Sigmoid colon (tissue), 7 donors: ENCODE results near the gene BZW2. TPM values are rescaled to one million over a fixed set of nuclear protein-coding genes. Genes with fewer than 3 reads are reported as not detected.
A peak's percentile ranks its signal among the peaks of the same experiment; 100 is the strongest.

ENCODE experiments used
- DNase-seq: peaks from one replicate; pipeline ENCODE4 v3.0.0-alpha.2; 2019
- H3K27ac ChIP-seq, 4 donors: fragments of 200-600 bp; sonication (generic); one replicate each; pipeline ENCODE4 v1.5.1; 2016 to 2019; ENCODE audit warnings: mild to moderate bottlenecking in 1 of 4
- H3K27me3 ChIP-seq, 3 donors: fragments of 200-600 bp; sonication (generic); one replicate each; pipeline ENCODE4 v1.5.1; 2019; ENCODE audit warnings: mild to moderate bottlenecking in 1 of 3
- H3K36me3 ChIP-seq, 4 donors: fragments of 200-600 bp; sonication (generic); one replicate each; pipeline ENCODE4 v1.5.1; 2016 to 2019
- H3K4me1 ChIP-seq, 4 donors: fragments of 200-600 bp; sonication (generic); one replicate each; pipeline ENCODE4 v1.5.1; 2017 to 2019
- H3K4me3 ChIP-seq, 4 donors: fragments of 200-600 bp; sonication (generic); one replicate each; pipeline ENCODE4 v1.5.1; 2017 to 2019; ENCODE audit warnings: mild to moderate bottlenecking in 2 of 4, moderate library complexity in 1 of 4
- H3K9me3 ChIP-seq, 4 donors: fragments of 200-600 bp in 3 of 4; sonication (generic) in 3 of 4; one replicate each; pipeline versions ENCODE4 v1.5.1 to v1.6.1; 2013 to 2019
- CTCF ChIP-seq, 4 experiments: fragments of 450-650 bp in 3 of 4; fragments of 200-600 bp in 1 of 4; IDR thresholded peaks; one replicate each; pipeline ENCODE4 v1.5.1; 2016 to 2019; ENCODE audit warnings: antibody characterized with exemption in 4 of 4, mild to moderate bottlenecking in 3 of 4, moderate library complexity in 2 of 4
- EP300 ChIP-seq, 4 donors: sonication (generic); formaldehyde crosslinking; IDR thresholded peaks; one replicate each; pipeline ENCODE4 v1.6.1; 2017; ENCODE audit warnings: antibody characterized with exemption in 4 of 4
- POLR2A ChIP-seq, 2 donors: fragments of 450-650 bp; IDR thresholded peaks; one replicate each; pipeline ENCODE4 v1.6.1; 2016; ENCODE audit warnings: antibody characterized with exemption in 2 of 2, mild to moderate bottlenecking in 2 of 2, moderate library complexity in 2 of 2
- POLR2AphosphoS5 ChIP-seq, 4 donors: sonication (generic); formaldehyde crosslinking; IDR thresholded peaks; one replicate each; pipeline ENCODE4 v1.6.1; 2017; ENCODE audit warnings: antibody characterized with exemption in 4 of 4
- WGBS, 2 donors: extraction: QIAGEN DNeasy Blood & Tissue Kit; methylation state at CpG; one replicate each; pipeline ENCODE4 v1.1.7; 2013; 5-methylcytosine and 5-hydroxymethylcytosine counted together
- intact Hi-C: fragments of 100-400 bp; cut with DNase I; formaldehyde crosslinking; loops from one replicate; pipeline ENCODE4 v1.15.1; 2023
- polyA plus RNA-seq, 3 donors: library from polyadenylated mRNA; stranded (reverse); fragments of 200-250 nt; gene quantifications; one replicate each; pipeline ENCODE4 v1.2.3, GENCODE V29; 2013
- total RNA-seq, 4 donors: library from RNA; depleted of rRNA; stranded (reverse); fragments of >200 nt; gene quantifications; one replicate each; pipeline ENCODE4 v1.1.0, GENCODE V29; 2016
- donor health status: healthy with polysubstance abuse.
- donor health status: Bipolar disorder and iron deficiency.
- donor health status: healthy.

BZW2 gene
- total RNA-seq (10 to 100 TPM; 49.7 to 65.4 (median 58.9) TPM), polyA plus RNA-seq (10 to 100 TPM; 51.1 to 70.7 (median 63.8) TPM)

GRCh38 chr7:16645593-16646471, at the start of gene BZW2, which contains the start of gene ANKMY2:
Gene BZW2 (plus strand): TSS chr7:16646181. CDS start chr7:16665444, 19,263 bp downstream.
Gene ANKMY2 (minus strand): TSS chr7:16645754. CDS start chr7:16645573, 181 bp downstream.
- Histone ChIP-seq H3K4me1 (peaks cover 0 to 44% (median 30%) of the 10 kb centered on the region in 4 donors), H3K9me3 (no peaks in the 10 kb centered on the region), H3K36me3 (no peaks in the 10 kb centered on the region), H3K4me3 (peak within 1 kb of the TSS; percentile 75 to 99 (median 88)), H3K27me3 (no peaks in the 10 kb centered on the region), H3K27ac (peak within 1 kb of the TSS; percentile 92 to 95 (median 94))
- TF ChIP-seq EP300 (IDR thresholded peaks at IDR 0.05) (no peak), POLR2AphosphoS5 (IDR thresholded peaks at IDR 0.05) (peak; percentile 95 to 99 (median 97)), CTCF (IDR thresholded peaks at IDR 0.05) (no peak), POLR2A (IDR thresholded peaks at IDR 0.05) (peak; percentile 92 to 95)
- intact Hi-C loops = loop anchor here (10.0 kb wide), 1 partner anchor 221 kb away; the partner anchor contains the start of gene CRPPA
- peak; percentile 98 for DNase-seq
- WGBS, 2 donors = 0% methylated on average over 73 of the region's 73 CpGs

- Histone ChIP-seq H3K4me1 (no peaks in the 10 kb centered on the region), H3K4me3 (no peak overlapping the region), H3K27me3 (no peaks in the 10 kb centered on the region), H3K9me3 (no peaks in the 10 kb centered on the region), H3K36me3 (peaks cover 0 to 39% (median 13%) of the 10 kb centered on the region in 4 donors), H3K27ac (no peak overlapping the region)
- no peak for DNase-seq
- WGBS, 2 donors = 77 to 93% methylated on average over 4 of the region's 4 CpGs
- intact Hi-C loops = no loop called here
- TF ChIP-seq CTCF (IDR thresholded peaks at IDR 0.05) (no peak), POLR2A (IDR thresholded peaks at IDR 0.05) (no peak), EP300 (IDR thresholded peaks at IDR 0.05) (no peak), POLR2AphosphoS5 (IDR thresholded peaks at IDR 0.05) (no peak)
Observed at GRCh38 chr7:16598015-16598414, 48.0 kb upstream of the BZW2 start.

GRCh38 chr7:16599860-16600259, 46.1 kb upstream of the BZW2 start:
- 22 to 69% methylated on average over 7 of the region's 7 CpGs for WGBS, 2 donors
- no peak overlapping the region for H3K27ac ChIP-seq
- no peaks in the 10 kb centered on the region for H3K9me3 ChIP-seq
- H3K4me1 ChIP-seq = no peaks in the 10 kb centered on the region
- TF ChIP-seq EP300 (IDR thresholded peaks at IDR 0.05) (no peak), POLR2AphosphoS5 (IDR thresholded peaks at IDR 0.05) (no peak), POLR2A (IDR thresholded peaks at IDR 0.05) (no peak), CTCF (IDR thresholded peaks at IDR 0.05) (no peak)
- no peaks in the 10 kb centered on the region for H3K27me3 ChIP-seq
- H3K36me3 ChIP-seq = peaks cover 0 to 57% (median 15%) of the 10 kb centered on the region in 4 donors
- no peak overlapping the region for H3K4me3 ChIP-seq
- no peak for DNase-seq
- intact Hi-C loops = loop anchor here (10.0 kb wide), 1 partner anchor 315 kb away; no protein-coding TSS in a partner anchor

- peaks cover 0 to 6% (median 0%) of the 10 kb centered on the region in 4 donors for H3K4me1 ChIP-seq
- H3K9me3 ChIP-seq = no peaks in the 10 kb centered on the region
- H3K4me3 ChIP-seq = no peak overlapping the region
- no peaks in the 10 kb centered on the region for H3K27me3 ChIP-seq
- no peak for TF ChIP-seq POLR2A (IDR thresholded peaks at IDR 0.05)
- TF ChIP-seq POLR2AphosphoS5 (IDR thresholded peaks at IDR 0.05) = no peak
- no peak for TF ChIP-seq CTCF (IDR thresholded peaks at IDR 0.05)
- no peak for TF ChIP-seq EP300 (IDR thresholded peaks at IDR 0.05)
- peaks cover 0 to 82% (median 18%) of the 10 kb centered on the region in 4 donors for H3K36me3 ChIP-seq
- DNase-seq = no peak
- no peak overlapping the region for H3K27ac ChIP-seq
- intact Hi-C loops = loop anchor here (10.0 kb wide), 1 partner anchor 311 kb away; no protein-coding TSS in a partner anchor
Observed at GRCh38 chr7:16603633-16604032, 42.3 kb upstream of the BZW2 start.
